Karpas-422 (cell line): Measurements from ENCODE around the gene HYAL1. TPM values are rescaled to one million over a fixed set of nuclear protein-coding genes. Genes with fewer than 3 reads are reported as not detected.

Experiments
- DNase-seq: peaks from one replicate; pipeline ENCODE4 v3.0.0-alpha.2; 2015
- H2AFZ ChIP-seq: fragments of 200-600 bp; sonication (generic); 2 replicates; pipeline ENCODE4 v1.6.1; 2014; ENCODE audit warnings: antibody characterized with exemption, low read length, mixed read lengths
- H3K27ac ChIP-seq: fragments of 200-600 bp; sonication (generic); 2 replicates; pipeline ENCODE4 v1.5.1; 2014; ENCODE audit warnings: mild to moderate bottlenecking, low read length, moderate library complexity
- H3K27me3 ChIP-seq: fragments of 200-600 bp; sonication (generic); 2 replicates; pipeline ENCODE4 v1.6.1; 2014; ENCODE audit warnings: low read length, mixed read lengths
- H3K36me3 ChIP-seq: fragments of 200-600 bp; sonication (generic); 2 replicates; pipeline ENCODE4 v1.6.1; 2014; ENCODE audit warnings: low read length, mixed read lengths; ENCODE audit not compliant: insufficient read depth
- H3K4me1 ChIP-seq: fragments of 200-600 bp; sonication (generic); 2 replicates; pipeline ENCODE4 v1.6.1; 2014; ENCODE audit warnings: mild to moderate bottlenecking, low read length, mixed read lengths
- H3K4me2 ChIP-seq: fragments of 200-600 bp; sonication (generic); 2 replicates; pipeline ENCODE4 v1.6.1; 2014; ENCODE audit warnings: low read length, low read depth, mild to moderate bottlenecking; ENCODE audit not compliant: poor library complexity, severe bottlenecking
- H3K4me3 ChIP-seq: fragments of 200-600 bp; sonication (generic); 2 replicates; pipeline ENCODE4 v1.5.1; 2014; ENCODE audit warnings: mild to moderate bottlenecking, antibody characterized with exemption, low read length, mixed read lengths
- H3K79me2 ChIP-seq: fragments of 200-600 bp; sonication (generic); 2 replicates; pipeline ENCODE4 v1.6.1; 2014; ENCODE audit warnings: mild to moderate bottlenecking, low read length, mixed read lengths
- H3K9ac ChIP-seq: fragments of 200-600 bp; sonication (generic); 2 replicates; pipeline ENCODE4 v1.6.0; 2014; ENCODE audit warnings: low read length
- H3K9me2 ChIP-seq: fragments of 200-600 bp; sonication (generic), shearing (Covaris generic); replicated peaks from 2 replicates; pipeline ENCODE4 v1.6.0; 2014; ENCODE audit warnings: mild to moderate bottlenecking, low read length, moderate library complexity; ENCODE audit not compliant: insufficient read depth
- H3K9me3 ChIP-seq: fragments of 300-700, 200-600 bp; sonication (generic); 2 replicates; pipeline ENCODE4 v1.6.1; 2014; ENCODE audit warnings: low read length, mixed read lengths
- H4K20me1 ChIP-seq: fragments of 200-600 bp; sonication (generic); 2 replicates; pipeline ENCODE4 v1.6.1; 2014; ENCODE audit warnings: mild to moderate bottlenecking, antibody characterized with exemption, low read length, low read depth; ENCODE audit not compliant: insufficient read depth
- total RNA-seq: library from RNA; depleted of rRNA; stranded (reverse); fragments of >200 nt; shearing (Covaris generic); gene quantifications from 2 replicates; pipeline ENCODE4 v1.2.3, GENCODE V29; 2014; ENCODE audit warnings: low replicate concordance

Gene HYAL1
- total RNA-seq, 1 experiment from 2014 or later, result 0.71 TPM

GRCh38 chr3:50338965-50339364, 35.6 kb upstream of the HYAL1 start:
- Histone ChIP-seq H3K4me2 (peak overlapping the region; percentile 97), H3K9me2 (no peaks in the 10 kb centered on the region), H3K27ac (peak overlapping the region; percentile 91), H3K27me3 (no peaks in the 10 kb centered on the region), H2AFZ (no peak overlapping the region), H4K20me1 (peaks cover 17% of the 10 kb centered on the region; the same call in 1 of the 2 replicates), H3K4me3 (peak overlapping the region; percentile 95), H3K9me3 (no peaks in the 10 kb centered on the region), H3K79me2 (peaks cover 61% of the 10 kb centered on the region), H3K36me3 (peaks cover 19% of the 10 kb centered on the region), H3K9ac (peak overlapping the region; percentile 99), H3K4me1 (peaks cover 64% of the 10 kb centered on the region)
- DNase-seq, result peak; percentile 82

DNA sequence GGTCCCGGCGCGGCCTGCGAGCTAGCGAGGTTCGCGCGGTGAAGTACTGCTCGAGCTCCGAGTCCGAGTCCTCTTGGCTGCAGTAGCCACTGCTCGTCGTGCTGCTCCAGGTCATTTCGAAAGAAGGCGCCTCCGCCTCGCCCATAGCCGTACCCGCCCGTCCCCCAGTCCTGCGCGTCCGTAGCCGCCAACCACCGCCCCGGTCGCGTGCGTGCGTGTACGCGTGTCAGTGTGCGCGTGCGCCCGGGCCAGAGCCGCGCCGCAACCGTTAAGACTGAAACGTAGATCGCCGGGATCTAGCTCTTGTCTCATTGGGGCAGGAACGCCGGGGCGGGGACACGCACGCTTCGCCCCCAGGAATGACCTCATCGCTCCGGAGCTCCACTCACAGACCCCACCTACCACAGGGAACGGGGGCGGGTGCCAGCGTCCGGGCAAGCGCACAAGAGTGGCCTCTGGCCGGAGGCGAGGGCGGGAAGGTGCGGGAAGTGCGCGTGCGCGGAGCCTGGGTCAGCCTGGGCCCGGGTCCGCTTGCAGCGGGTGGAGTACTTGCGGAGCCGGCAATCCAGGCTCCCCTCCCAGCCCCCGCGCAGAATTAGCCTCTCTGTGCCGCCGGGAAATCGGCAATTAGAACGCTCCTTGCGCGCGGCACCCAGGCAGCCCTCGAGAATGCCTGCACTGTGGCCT, 33.9 kb upstream of the HYAL1 start:
- Histone ChIP-seq H3K27me3 (no peaks in the 10 kb centered on the region), H4K20me1 (peaks cover 20% of the 10 kb centered on the region; the same call in 1 of the 2 replicates), H3K4me2 (peak overlapping the region; percentile 97), H3K27ac (peak overlapping the region; percentile 91), H3K79me2 (peaks cover 66% of the 10 kb centered on the region), H3K4me3 (peak overlapping the region; percentile 95), H3K9me3 (no peaks in the 10 kb centered on the region), H2AFZ (peak overlapping the region; percentile 16; the same call in 1 of the 2 replicates), H3K9ac (peak overlapping the region; percentile 99), H3K36me3 (peaks cover 22% of the 10 kb centered on the region), H3K4me1 (peaks cover 66% of the 10 kb centered on the region), H3K9me2 (no peaks in the 10 kb centered on the region)
- peak; percentile 99 for DNase-seq

DNA sequence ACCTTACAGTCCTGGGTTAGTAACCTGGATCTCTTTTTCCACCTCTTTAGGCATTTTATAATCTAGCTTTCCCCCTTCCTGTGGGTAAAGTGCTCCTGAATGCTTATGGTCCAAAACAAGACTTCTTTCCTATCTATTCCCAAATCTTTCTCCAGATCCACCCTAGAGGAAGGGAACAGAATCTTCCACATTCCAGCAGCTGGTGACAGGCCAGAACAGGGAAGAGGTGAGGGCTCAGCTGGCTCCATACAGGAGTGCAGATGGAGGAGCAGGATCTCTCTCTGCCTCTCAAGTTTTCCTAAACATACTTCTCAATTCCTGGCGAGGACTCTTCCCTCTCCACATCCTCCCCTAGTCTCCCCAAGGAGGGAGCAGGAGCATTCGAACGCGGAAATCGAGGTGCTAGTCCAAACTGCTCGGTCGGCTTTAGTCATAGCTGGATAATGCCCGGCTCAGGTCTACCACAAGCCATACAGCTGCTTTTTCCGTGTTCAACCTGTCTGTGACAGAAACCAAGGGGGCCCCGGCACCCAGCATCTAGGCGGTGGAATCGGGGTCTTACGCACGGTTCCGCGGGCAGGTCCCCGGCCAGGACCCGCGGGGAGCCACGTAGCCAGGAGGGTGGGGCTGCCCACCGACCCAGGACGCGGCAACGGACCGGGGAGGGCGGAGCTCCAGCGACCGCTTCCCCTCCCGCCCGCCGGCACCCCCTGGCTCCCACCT, 33.2 kb upstream of the HYAL1 start:
- peaks cover 20% of the 10 kb centered on the region; the same call in 1 of the 2 replicates for H4K20me1 ChIP-seq
- peak overlapping the region; percentile 95 for H3K4me3 ChIP-seq
- H3K79me2 ChIP-seq, result peaks cover 68% of the 10 kb centered on the region
- DNase-seq, result no peak
- H3K27ac ChIP-seq, result peak overlapping the region; percentile 91
- no peaks in the 10 kb centered on the region for H3K9me3 ChIP-seq
- peak overlapping the region; percentile 97 for H3K4me2 ChIP-seq
- peak overlapping the region; percentile 16; the same call in 1 of the 2 replicates for H2AFZ ChIP-seq
- H3K36me3 ChIP-seq, result peaks cover 29% of the 10 kb centered on the region
- H3K4me1 ChIP-seq, result peaks cover 64% of the 10 kb centered on the region
- H3K9me2 ChIP-seq, result no peaks in the 10 kb centered on the region
- H3K9ac ChIP-seq, result peak overlapping the region; percentile 99
- H3K27me3 ChIP-seq, result no peaks in the 10 kb centered on the region

- H3K4me3 ChIP-seq, result no peak overlapping the region
- no peaks in the 10 kb centered on the region for H3K9me3 ChIP-seq
- no peaks in the 10 kb centered on the region for H3K27me3 ChIP-seq
- H2AFZ ChIP-seq, result no peak overlapping the region
- H3K9ac ChIP-seq, result peak overlapping the region; percentile 40; the same call in 1 of the 2 replicates
- peaks cover 59% of the 10 kb centered on the region for H3K79me2 ChIP-seq
- peaks cover 45% of the 10 kb centered on the region for H3K36me3 ChIP-seq
- peaks cover 56% of the 10 kb centered on the region for H3K4me1 ChIP-seq
- no peak overlapping the region; the same call in 1 of the 2 replicates for H3K27ac ChIP-seq
- H3K4me2 ChIP-seq, result no peak overlapping the region
- H4K20me1 ChIP-seq, result peaks cover 20% of the 10 kb centered on the region; the same call in 1 of the 2 replicates
- no peaks in the 10 kb centered on the region for H3K9me2 ChIP-seq
- no peak for DNase-seq
Observed at GRCh38 chr3:50334339-50335075, 31.1 kb upstream of the HYAL1 start.

GRCh38 chr3:50333744-50334328, 30.5 kb upstream of the HYAL1 start:
- DNase-seq, result no peak
- Histone ChIP-seq H3K4me2 (no peak overlapping the region), H3K9ac (no peak overlapping the region), H3K4me1 (peaks cover 55% of the 10 kb centered on the region), H4K20me1 (peaks cover 20% of the 10 kb centered on the region; the same call in 1 of the 2 replicates), H3K4me3 (no peak overlapping the region), H3K79me2 (peaks cover 54% of the 10 kb centered on the region), H3K36me3 (peaks cover 46% of the 10 kb centered on the region), H2AFZ (no peak overlapping the region), H3K9me3 (no peaks in the 10 kb centered on the region), H3K9me2 (no peaks in the 10 kb centered on the region), H3K27ac (no peak overlapping the region), H3K27me3 (no peaks in the 10 kb centered on the region)

DNA sequence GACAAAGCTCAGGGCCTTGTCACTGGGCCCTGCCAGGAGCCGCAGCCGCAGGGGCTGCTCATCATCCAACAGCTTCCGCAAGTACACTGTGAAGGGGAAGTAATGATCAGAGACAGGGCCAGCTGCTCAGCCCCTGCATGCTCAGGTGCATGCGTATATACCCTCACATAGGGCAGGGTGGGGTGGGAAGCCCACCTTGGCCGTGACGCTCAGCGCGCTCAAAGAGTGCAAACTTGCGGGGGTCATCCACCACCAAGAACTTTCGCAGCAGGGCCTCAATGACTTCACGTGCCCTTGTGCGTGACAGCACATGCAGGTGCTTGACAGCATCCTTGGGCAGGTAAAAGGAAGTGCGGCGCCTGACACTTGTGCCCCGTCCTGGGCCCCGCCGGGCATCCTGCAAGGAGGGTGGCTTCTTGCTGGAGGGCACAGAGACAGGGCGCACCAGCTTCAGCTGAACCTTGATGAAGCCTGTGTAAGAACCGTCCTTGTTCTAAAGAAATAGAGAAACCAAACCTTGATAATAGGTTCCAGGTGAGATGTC, 28.1 kb upstream of the HYAL1 start:
- no peak for DNase-seq
- peaks cover 43% of the 10 kb centered on the region for H3K36me3 ChIP-seq
- no peak overlapping the region for H3K27ac ChIP-seq
- H3K9me2 ChIP-seq, result no peaks in the 10 kb centered on the region
- H3K4me1 ChIP-seq, result peaks cover 57% of the 10 kb centered on the region
- no peaks in the 10 kb centered on the region for H3K27me3 ChIP-seq
- H3K9me3 ChIP-seq, result no peaks in the 10 kb centered on the region
- H3K4me3 ChIP-seq, result no peak overlapping the region
- no peak overlapping the region for H3K9ac ChIP-seq
- H4K20me1 ChIP-seq, result peaks cover 22% of the 10 kb centered on the region; the same call in 1 of the 2 replicates
- H3K4me2 ChIP-seq, result no peak overlapping the region
- H2AFZ ChIP-seq, result no peak overlapping the region
- peaks cover 48% of the 10 kb centered on the region for H3K79me2 ChIP-seq

DNA sequence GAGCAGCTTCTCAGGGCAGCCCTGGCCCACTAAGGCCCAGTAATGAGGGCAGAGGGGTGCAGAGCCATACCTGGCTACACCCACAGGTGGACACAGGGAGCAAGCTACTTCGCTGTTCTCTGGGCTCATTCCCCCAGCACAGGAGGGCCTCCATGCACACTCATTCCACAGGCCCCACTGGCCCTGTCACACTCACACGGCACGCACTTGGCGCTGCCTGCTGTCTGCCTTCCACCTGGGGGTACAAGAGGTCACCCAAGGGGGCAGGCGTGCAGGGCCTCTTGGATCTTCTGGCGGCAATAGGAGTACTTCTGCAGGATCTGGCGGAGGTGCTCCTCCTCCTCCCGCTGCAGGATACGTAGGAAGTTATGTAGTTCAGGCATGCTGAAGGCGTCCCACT, 27.0 kb upstream of the HYAL1 start:
- no peak overlapping the region for H3K27ac ChIP-seq
- H3K4me1 ChIP-seq, result peaks cover 50% of the 10 kb centered on the region
- peaks cover 41% of the 10 kb centered on the region for H3K79me2 ChIP-seq
- H3K4me2 ChIP-seq, result no peak overlapping the region
- DNase-seq, result no peak
- H3K9me2 ChIP-seq, result no peaks in the 10 kb centered on the region
- H3K27me3 ChIP-seq, result no peaks in the 10 kb centered on the region
- H2AFZ ChIP-seq, result no peak overlapping the region
- peaks cover 38% of the 10 kb centered on the region; the same call in 1 of the 2 replicates for H3K36me3 ChIP-seq
- H3K9me3 ChIP-seq, result no peaks in the 10 kb centered on the region
- peaks cover 18% of the 10 kb centered on the region; the same call in 1 of the 2 replicates for H4K20me1 ChIP-seq
- no peak overlapping the region for H3K4me3 ChIP-seq
- H3K9ac ChIP-seq, result no peak overlapping the region
